GM12872 (cell line): ENCODE data around the gene GGA1.

ENCODE experiments used
- TF ChIP-seq, protein P1 (sequence below): IDR thresholded peaks from 3 replicates; pipeline ENCODE4 v1.5.1; 2011; ENCODE audit warnings: low read depth, mild to moderate bottlenecking, low read length, moderate library complexity; ENCODE audit not compliant: insufficient read depth

GGA1 gene

DNA sequence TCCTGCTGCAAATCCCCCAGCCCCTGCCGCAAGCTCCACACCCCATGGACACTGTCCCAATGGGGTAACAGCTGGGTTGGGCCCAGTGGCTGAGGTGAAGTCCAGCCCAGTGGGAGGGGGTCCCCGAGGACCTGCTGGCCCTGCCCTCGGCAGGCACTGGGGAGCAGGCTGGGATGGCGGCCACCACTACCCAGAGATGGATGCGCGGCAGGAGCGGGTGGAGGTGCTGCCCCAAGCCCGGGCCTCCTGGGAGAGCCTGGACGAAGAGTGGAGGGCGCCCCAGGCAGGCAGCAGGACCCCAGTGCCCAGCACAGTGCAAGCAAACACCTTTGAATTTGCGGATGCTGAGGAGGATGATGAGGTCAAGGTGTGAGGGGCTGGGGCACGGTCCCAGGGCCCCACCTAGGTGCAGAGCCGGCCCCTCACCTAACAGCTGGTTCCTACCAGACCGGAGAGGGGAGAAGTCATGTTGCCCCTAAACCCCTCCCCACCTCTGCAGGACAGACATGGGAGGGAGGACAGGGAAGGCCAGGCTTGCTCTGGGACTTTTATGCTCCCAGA is 40.1 kb upstream of the GGA1 start:
- TF ChIP-seq, protein P1, sequence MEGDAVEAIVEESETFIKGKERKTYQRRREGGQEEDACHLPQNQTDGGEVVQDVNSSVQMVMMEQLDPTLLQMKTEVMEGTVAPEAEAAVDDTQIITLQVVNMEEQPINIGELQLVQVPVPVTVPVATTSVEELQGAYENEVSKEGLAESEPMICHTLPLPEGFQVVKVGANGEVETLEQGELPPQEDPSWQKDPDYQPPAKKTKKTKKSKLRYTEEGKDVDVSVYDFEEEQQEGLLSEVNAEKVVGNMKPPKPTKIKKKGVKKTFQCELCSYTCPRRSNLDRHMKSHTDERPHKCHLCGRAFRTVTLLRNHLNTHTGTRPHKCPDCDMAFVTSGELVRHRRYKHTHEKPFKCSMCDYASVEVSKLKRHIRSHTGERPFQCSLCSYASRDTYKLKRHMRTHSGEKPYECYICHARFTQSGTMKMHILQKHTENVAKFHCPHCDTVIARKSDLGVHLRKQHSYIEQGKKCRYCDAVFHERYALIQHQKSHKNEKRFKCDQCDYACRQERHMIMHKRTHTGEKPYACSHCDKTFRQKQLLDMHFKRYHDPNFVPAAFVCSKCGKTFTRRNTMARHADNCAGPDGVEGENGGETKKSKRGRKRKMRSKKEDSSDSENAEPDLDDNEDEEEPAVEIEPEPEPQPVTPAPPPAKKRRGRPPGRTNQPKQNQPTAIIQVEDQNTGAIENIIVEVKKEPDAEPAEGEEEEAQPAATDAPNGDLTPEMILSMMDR, result no peak

DNA sequence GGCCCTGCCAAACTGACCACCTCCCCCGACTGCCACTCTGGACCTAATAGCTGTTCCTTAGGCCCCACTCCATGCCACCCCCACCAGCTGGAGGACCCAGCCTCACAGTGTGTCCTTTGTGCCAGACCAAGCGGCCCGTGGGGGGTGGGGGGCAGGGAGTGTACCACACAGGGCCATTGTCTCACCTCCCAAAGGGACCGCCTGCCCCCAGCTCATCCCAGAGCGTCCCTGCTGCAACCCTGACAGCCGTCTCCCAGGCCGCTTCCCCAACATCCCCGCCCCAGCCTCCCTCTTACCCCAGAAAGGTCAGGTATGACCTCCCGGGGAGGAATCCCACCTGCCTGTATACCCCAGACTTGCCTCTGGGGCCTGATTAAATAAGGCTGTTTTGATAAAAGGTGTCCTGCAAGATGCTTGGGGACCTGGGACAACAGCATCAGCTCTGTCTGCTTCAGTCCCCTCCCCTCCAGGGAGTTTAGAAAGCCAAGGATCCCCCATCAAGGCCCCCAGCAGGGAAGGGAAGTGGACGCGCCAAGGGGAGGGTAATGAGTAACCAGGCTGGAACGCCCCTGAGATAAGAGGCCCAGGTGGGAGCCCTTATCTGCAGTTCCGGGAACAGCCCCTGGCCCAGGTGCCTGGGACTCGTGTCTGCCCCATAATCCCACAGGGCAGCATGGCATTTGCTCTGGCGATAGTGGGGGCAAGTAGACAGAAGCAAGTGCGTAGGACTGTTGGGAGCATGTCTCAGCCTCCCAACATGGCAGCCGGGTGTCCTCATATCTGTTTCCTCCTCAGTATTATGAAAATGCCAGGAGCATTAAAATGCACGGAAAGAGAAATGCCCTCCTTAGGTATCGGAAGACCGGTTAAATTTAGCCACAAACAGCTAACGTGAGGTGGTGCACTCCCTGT is 39.4 kb upstream of the GGA1 start:
- TF ChIP-seq, protein P1, result no peak

DNA sequence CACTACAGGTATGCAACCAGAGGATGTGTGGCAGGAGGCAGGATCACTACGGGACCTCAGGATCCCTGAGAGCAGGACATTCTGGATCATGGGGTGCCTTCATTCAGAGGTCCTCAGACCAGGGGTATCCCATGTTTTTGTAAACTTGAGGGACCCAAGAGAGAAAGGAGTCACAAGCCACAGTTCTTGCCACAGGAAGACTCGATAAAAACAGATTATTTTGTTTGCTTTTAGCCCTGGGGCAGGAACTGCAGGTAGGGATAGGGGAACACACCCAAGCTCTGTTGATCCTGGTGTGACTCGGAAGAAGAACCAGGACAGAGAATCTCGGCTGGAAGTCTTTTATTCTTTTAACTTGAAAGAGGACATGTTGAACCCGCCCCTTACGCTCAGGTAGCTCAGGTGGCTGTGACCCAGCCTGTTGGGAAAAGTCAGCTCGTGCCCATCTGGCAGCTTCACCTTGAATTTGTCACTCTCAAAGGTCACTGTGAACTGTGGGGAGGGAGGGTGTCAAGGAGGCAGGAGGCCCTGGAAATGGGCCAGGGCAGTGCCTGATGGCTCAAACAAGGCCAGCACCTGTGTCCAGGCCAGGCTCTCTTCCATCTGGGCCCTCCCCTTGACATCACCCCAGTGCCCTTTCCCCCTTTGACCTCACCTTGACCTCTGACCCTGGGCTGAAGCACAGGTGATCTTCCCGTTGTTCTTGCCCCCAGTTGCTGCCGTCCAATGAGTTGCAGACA is 38.5 kb upstream of the GGA1 start:
- TF ChIP-seq, protein P1, result no peak

DNA sequence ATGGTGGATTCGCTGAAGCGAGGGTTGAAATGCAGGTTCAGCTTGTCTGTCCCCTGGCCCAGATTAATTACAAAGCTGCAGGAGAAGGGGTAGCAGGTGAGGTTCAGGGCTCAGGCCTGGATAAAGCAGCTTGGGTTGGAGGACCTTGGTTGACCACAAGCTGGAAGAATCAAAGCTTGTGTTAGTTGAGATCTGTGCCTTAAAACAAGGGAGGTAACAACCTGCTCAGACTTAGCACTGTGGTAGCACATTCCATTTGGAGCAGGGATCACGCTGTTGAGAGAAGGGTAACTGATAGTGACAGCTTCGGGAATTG is 38.0 kb upstream of the GGA1 start:
- TF ChIP-seq, protein P1, result no peak

DNA sequence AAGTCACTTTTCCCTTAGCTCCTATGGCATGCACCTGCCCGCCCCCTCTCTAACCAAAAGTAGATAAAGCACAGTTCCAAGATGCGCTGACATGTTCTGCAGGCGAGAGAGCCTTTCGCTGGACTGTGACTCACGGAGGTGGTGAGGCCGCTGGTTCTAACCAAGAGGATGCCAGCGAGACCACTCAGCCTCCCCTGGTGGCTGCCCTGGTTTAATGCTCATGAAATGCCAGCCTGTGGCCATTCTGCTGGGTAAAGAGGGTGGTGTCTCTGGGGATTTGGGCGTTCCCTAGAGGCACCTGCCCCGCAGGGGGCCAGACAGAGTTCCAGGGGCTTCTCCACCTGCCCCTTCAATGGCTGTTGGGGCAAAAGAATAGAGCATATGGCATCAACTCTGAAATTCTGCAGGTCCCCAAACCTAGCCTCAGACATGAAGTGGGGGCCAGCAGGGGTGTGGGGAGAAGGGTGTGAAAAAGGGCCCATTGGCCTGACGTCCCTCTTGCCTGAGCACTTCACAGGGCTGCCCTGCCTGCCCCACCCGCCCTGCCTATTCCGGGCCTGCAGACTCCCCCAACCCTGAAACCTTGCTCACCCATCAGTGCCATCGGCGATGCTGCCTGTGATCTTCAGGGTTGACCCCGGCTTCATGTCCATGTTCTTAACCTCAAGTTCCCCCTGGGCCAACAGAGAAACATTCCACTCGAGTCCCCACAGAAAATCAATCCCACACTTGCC is 37.2 kb upstream of the GGA1 start:
- TF ChIP-seq, protein P1, result no peak

DNA sequence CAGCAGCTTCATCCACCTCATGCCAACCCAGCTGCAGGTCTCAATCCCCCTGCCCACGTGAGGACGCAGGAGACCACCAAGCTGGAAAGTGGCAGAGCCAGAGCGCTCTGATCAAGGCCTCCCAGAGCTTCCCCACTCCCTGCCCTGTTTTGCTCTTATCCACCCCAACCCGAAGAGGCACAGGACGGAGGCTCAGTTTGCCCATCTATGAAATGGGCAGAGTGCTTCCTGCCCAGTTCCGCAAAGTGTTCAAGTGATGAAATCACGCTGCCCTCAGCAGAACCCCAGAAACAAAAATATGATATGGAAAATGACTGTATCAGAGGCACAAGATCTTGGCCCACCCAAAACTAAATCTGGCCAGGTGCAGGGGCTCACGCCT is 36.7 kb upstream of the GGA1 start:
- TF ChIP-seq, protein P1, result no peak
